Measurements from ENCODE around the gene PYGB.
A peak's percentile ranks its signal among the peaks of the same experiment; 100 is the strongest.
"Not testable (repeated sequence)": the region's sequence is repeated elsewhere in the genome, so short reads cannot be mapped to it uniquely, and the experiment has no call there.

Gene PYGB

DNA sequence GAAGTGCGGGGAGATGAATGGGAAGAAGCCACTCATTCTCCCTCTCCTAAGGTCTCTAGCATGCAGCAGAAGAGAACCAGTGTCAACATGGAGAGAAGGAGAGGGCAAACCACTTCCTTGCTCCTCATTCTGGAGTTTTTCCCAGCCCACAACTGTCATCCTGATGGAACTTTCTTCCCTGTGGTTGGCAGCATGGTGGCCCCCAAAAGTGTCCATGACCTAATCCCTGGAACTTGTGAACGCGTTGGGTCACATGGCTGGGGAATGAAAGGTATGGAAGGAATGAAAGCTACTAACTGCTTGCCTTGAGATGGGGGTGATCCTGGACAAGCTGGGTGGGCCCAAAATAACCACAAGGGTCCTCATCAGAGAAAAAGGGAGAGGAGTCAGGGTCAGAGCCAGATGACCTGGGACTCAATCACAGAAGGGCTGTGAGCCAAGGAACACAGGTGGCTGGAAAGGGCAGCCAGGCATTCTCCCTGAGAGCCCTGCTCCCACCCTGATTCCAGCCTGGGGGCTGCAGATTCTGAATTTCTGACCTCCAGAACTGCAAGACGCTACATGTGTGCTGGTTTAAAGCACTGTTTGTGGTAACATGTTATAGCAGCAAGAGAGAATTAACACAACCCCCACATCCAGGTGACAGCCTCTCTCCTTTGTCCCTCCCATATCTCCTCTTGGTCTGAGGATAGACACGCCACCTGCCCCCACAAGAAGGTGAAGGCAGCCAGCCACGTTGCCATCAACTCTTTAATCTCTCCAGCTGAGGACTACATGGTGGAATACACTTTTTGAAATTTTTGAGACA is 63.2 kb downstream of the PYGB start:
- CTCF ChIA-PET = interaction anchor here (0.6 to 1.4 kb wide), 4 partner anchors 10 to 88 kb away, joined by 3 to 5 read pairs (median 4); no protein-coding TSS in a partner anchor
- peak overlapping the region; percentile 36 to 45 for H3K27ac ChIP-seq (ENCODE audit: insufficient read depth in 1 of 2, low read depth in 1 of 2, low read length in 2 of 2, poor library complexity in 1 of 2, severe bottlenecking in 2 of 2)
- H3K9me3 ChIP-seq (ENCODE audit: control extremely low read depth in 1 of 5, control insufficient read depth in 4 of 5, insufficient read depth in 2 of 5, low read depth in 1 of 5, low read length in 4 of 5) = no peaks in the 10 kb centered on the region
- H3K4me3 ChIP-seq (ENCODE audit: control insufficient read depth in 1 of 7, extremely low read depth in 1 of 7, insufficient read depth in 4 of 7, low read depth in 2 of 7, low read length in 6 of 7) = peak overlapping the region in 3 of 7 experiments; percentile 28 to 55 (median 35)
- DNase-seq = peak in 1 of 3 donors; percentile 8
- peaks cover 0 to 29% (median 17%) of the 10 kb centered on the region in 4 experiments for H3K36me3 ChIP-seq (ENCODE audit: control insufficient read depth in 4 of 4, insufficient read depth in 4 of 4, low read length in 3 of 4)
- WGBS (ENCODE audit: insufficient coverage) = 71% methylated on average over 4 of the region's 6 CpGs
- H3K4me1 ChIP-seq (ENCODE audit: control extremely low read depth in 1 of 4, control insufficient read depth in 4 of 4, insufficient read depth in 4 of 4, low read length in 3 of 4) = peaks cover 5 to 20% (median 13%) of the 10 kb centered on the region in 4 experiments
- H3K27me3 ChIP-seq (replicated peaks in 2 of 5; ENCODE audit: control insufficient read depth in 4 of 5, insufficient read depth in 5 of 5, low read length in 4 of 5) = no peaks in the 10 kb centered on the region
- POLR2A ChIA-PET = no interaction called here

DNA sequence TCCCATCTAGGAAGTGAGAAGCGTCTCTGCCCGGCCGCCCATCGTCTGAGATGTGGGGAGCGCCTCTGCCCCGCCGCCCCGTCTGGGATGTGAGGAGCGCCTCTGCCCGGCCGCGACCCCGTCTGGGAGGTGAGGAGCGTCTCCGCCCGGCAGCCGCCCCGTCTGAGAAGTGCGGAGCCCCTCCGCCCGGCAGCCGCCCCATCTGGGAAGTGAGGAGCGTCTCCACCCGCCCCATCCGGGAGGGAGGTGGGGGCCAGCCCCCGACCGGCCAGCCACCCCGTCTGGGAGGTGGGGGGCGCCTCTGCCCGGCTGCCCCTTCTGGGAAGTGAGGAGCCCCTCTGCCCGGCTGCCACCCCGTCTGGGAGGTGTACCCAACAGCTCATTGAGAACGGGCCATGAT is 64.8 kb downstream of the PYGB start:
- peaks cover 0 to 29% (median 11%) of the 10 kb centered on the region in 4 experiments for H3K36me3 ChIP-seq (ENCODE audit: control insufficient read depth in 4 of 4, insufficient read depth in 4 of 4, low read length in 3 of 4)
- CTCF ChIA-PET; POLR2A ChIA-PET; H3K4me3 ChIP-seq (ENCODE audit: control insufficient read depth in 1 of 7, extremely low read depth in 1 of 7, insufficient read depth in 4 of 7, low read depth in 2 of 7, low read length in 6 of 7); H3K27ac ChIP-seq (ENCODE audit: insufficient read depth in 1 of 2, low read depth in 1 of 2, low read length in 2 of 2, poor library complexity in 1 of 2, severe bottlenecking in 2 of 2); H3K27me3 ChIP-seq (replicated peaks in 2 of 5; ENCODE audit: control insufficient read depth in 4 of 5, insufficient read depth in 5 of 5, low read length in 4 of 5); DNase-seq; H3K9me3 ChIP-seq (ENCODE audit: control extremely low read depth in 1 of 5, control insufficient read depth in 4 of 5, insufficient read depth in 2 of 5, low read depth in 1 of 5, low read length in 4 of 5): not testable (repeated sequence)
- whole genome bisulfite sequencing (ENCODE audit: insufficient coverage) = 67% methylated on average over 3 of the region's 33 CpGs
- H3K4me1 ChIP-seq (ENCODE audit: control extremely low read depth in 1 of 4, control insufficient read depth in 4 of 4, insufficient read depth in 4 of 4, low read length in 3 of 4) = peaks cover 5 to 20% (median 13%) of the 10 kb centered on the region in 4 experiments

DNA sequence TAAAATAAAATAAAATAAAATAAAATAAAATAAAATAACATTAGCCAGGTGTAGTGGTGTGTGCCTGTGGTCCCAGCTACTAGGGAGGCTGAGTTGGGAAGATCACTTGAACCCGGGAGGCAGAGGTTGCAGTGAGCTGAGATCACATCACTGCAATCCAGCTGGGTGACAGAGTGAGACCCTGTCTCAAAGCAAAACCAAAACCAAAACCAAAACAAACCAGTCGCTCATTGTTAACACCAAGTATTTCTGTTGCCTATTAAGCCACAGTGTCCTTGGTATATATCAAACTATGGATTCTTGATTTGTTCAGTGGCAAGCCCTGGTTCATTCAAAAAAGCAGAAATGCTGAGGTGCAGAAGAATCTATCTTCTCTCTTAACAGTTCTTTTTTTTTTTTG is 65.7 kb downstream of the PYGB start:
- WGBS (ENCODE audit: insufficient coverage) = 89% methylated on average over 1 of the region's 2 CpGs
- no peaks in the 10 kb centered on the region for H3K27me3 ChIP-seq (replicated peaks in 2 of 5; ENCODE audit: control insufficient read depth in 4 of 5, insufficient read depth in 5 of 5, low read length in 4 of 5)
- ChIA-PET CTCF (no interaction called here), POLR2A (no interaction called here)
- peaks cover 5 to 18% (median 13%) of the 10 kb centered on the region in 4 experiments for H3K4me1 ChIP-seq (ENCODE audit: control extremely low read depth in 1 of 4, control insufficient read depth in 4 of 4, insufficient read depth in 4 of 4, low read length in 3 of 4)
- no peaks in the 10 kb centered on the region for H3K9me3 ChIP-seq (ENCODE audit: control extremely low read depth in 1 of 5, control insufficient read depth in 4 of 5, insufficient read depth in 2 of 5, low read depth in 1 of 5, low read length in 4 of 5)
- DNase-seq = peak in 2 of 3 donors; percentile 17 to 22
- H3K36me3 ChIP-seq (ENCODE audit: control insufficient read depth in 4 of 4, insufficient read depth in 4 of 4, low read length in 3 of 4) = peaks cover 0 to 22% (median 8%) of the 10 kb centered on the region in 4 experiments
- H3K4me3 ChIP-seq (ENCODE audit: control insufficient read depth in 1 of 7, extremely low read depth in 1 of 7, insufficient read depth in 4 of 7, low read depth in 2 of 7, low read length in 6 of 7) = no peak overlapping the region
- H3K27ac ChIP-seq (ENCODE audit: insufficient read depth in 1 of 2, low read depth in 1 of 2, low read length in 2 of 2, poor library complexity in 1 of 2, severe bottlenecking in 2 of 2) = no peak overlapping the region

DNA sequence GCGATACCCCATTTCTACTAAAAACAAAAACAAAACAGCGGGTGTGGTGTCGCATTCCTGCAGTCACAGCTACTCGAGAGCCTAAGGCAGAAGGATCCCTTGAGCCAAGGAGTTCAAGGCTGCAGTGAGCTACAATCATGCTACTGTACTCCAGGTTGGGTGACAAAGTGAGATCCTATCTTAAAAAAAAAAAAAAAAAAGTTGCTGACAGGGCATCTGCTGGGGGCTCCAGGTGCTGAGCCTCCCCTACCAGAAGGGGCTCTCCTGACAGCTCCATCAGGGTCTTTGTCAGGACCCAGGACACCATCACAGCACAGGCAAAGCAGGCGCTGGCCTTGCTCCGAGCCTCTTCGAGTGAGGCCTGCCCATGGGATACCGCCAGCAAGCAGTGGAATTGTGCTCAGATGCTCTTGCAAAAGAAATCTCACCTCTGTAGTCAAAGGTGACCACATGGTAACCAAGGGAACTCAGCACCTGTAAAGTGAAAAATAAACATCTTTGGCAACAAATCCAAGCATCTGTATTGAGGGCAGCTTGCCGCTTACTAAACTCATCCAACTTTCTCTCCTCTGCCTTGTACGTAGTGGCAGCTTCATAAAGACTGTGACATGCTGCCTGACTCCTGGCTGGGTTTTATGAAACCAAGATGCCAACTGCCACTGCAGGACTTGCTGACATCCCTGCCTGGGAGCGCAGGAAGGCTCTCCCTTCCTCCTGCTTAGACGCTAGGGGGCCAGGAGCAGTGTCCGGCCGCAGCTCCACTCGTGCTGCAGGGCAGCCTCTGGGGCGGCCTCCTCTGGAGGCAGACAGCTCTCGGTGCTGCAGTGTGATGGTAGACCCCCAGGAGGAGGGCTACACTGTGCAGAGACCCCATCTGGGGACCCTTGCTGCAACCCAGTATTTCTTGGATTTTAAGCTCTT is 66.9 kb downstream of the PYGB start:
- peaks cover 0 to 23% (median 9%) of the 10 kb centered on the region in 4 experiments for H3K36me3 ChIP-seq (ENCODE audit: control insufficient read depth in 4 of 4, insufficient read depth in 4 of 4, low read length in 3 of 4)
- no peak for DNase-seq
- no peak overlapping the region for H3K4me3 ChIP-seq (ENCODE audit: control insufficient read depth in 1 of 7, extremely low read depth in 1 of 7, insufficient read depth in 4 of 7, low read depth in 2 of 7, low read length in 6 of 7)
- H3K27ac ChIP-seq (ENCODE audit: insufficient read depth in 1 of 2, low read depth in 1 of 2, low read length in 2 of 2, poor library complexity in 1 of 2, severe bottlenecking in 2 of 2) = no peak overlapping the region
- H3K27me3 ChIP-seq (replicated peaks in 2 of 5; ENCODE audit: control insufficient read depth in 4 of 5, insufficient read depth in 5 of 5, low read length in 4 of 5) = no peaks in the 10 kb centered on the region
- ChIA-PET CTCF (interaction anchor here (1.0 to 1.7 kb wide), 3 partner anchors 19 to 22 kb away, joined by 3 to 5 read pairs (median 5); no protein-coding TSS in a partner anchor), POLR2A (no interaction called here)
- WGBS (ENCODE audit: insufficient coverage) = 98% methylated on average over 17 of the region's 17 CpGs
- H3K9me3 ChIP-seq (ENCODE audit: control extremely low read depth in 1 of 5, control insufficient read depth in 4 of 5, insufficient read depth in 2 of 5, low read depth in 1 of 5, low read length in 4 of 5) = no peaks in the 10 kb centered on the region
- peaks cover 5 to 18% (median 13%) of the 10 kb centered on the region in 4 experiments for H3K4me1 ChIP-seq (ENCODE audit: control extremely low read depth in 1 of 4, control insufficient read depth in 4 of 4, insufficient read depth in 4 of 4, low read length in 3 of 4)

DNA sequence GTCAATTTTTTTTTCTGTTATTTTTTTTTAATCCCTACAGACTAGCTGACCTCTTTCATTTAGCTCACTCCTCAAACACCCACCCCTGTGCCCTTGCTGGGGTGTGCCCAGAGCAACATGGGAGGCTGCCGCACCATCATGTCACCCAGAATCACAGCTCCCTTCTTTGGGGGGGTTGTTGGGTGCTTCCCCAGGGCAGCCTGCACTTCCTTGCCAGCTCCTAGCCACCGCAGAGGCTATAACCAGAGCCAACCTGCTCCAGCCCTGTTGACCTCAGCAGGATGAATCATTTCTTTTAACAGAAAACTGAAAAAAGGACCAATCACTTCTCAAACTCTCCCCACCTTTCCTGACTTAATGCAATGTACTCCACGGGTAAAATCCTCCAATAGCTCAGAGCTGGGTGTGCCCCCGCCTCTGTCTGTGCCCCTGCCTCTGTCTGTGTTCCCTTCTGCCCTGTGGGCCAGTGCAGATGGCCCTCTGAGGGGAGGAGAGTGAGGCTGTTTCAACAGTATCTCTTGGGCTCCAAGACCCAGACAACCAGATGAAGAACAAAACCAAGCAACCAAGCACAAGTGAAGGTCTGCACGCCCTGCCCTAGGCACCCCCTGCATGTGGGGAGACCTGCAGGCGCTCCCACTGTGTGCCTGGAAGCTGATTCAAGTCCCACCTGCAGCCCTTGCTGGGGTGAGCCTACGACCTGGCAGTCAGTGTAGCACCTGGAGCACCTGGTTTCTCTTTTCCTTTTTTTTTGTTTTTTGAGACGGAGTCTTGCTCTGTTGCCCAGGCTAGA is 67.7 kb downstream of the PYGB start:
- WGBS (ENCODE audit: insufficient coverage) = 100% methylated on average over 5 of the region's 8 CpGs
- no peak overlapping the region for H3K27ac ChIP-seq (ENCODE audit: insufficient read depth in 1 of 2, low read depth in 1 of 2, low read length in 2 of 2, poor library complexity in 1 of 2, severe bottlenecking in 2 of 2)
- ChIA-PET POLR2A (no interaction called here), CTCF (interaction anchor here (0.6 to 1.7 kb wide), 5 partner anchors 20 to 83 kb away, joined by 3 to 5 read pairs (median 4); no protein-coding TSS in a partner anchor)
- DNase-seq = no peak
- peaks cover 5 to 9% (median 8%) of the 10 kb centered on the region in 4 experiments for H3K4me1 ChIP-seq (ENCODE audit: control extremely low read depth in 1 of 4, control insufficient read depth in 4 of 4, insufficient read depth in 4 of 4, low read length in 3 of 4)
- no peaks in the 10 kb centered on the region for H3K27me3 ChIP-seq (replicated peaks in 2 of 5; ENCODE audit: control insufficient read depth in 4 of 5, insufficient read depth in 5 of 5, low read length in 4 of 5)
- H3K36me3 ChIP-seq (ENCODE audit: control insufficient read depth in 4 of 4, insufficient read depth in 4 of 4, low read length in 3 of 4) = peaks cover 0 to 29% (median 13%) of the 10 kb centered on the region in 4 experiments
- H3K9me3 ChIP-seq (ENCODE audit: control extremely low read depth in 1 of 5, control insufficient read depth in 4 of 5, insufficient read depth in 2 of 5, low read depth in 1 of 5, low read length in 4 of 5) = no peaks in the 10 kb centered on the region
- no peak overlapping the region for H3K4me3 ChIP-seq (ENCODE audit: control insufficient read depth in 1 of 7, extremely low read depth in 1 of 7, insufficient read depth in 4 of 7, low read depth in 2 of 7, low read length in 6 of 7)

DNA sequence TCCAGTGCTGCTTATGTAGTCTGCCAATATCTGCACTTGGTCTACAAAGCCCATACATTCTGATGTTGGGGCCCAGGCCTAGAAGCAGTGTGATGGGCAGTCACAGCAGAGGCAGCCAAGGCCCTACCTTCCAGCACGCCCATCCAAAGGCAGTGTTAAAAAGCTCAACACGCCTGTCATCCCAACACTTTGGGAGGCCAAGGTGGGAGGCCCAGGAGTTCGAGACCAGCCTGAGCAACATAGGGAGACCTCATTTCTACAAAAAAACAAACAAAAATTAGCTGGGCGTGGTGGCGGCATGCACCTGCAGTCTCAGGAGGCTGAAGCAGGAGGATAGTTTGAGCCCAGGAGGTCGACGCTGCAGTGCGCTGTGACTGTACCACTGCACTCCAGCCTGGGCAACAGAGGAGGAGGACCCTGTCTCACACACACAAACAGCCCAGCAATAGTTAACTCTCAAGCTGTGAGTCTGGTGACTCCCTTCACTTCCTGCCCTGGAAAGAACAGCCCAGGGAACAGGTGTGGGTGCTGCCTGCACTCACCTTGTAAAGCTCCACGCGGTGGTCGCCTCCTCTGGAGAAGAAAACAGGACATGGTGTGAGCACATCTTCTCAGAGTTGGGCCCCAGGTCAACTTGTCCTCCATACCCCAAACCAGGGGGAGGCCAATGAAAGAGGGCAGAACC is 68.8 kb downstream of the PYGB start:
- ChIA-PET POLR2A (no interaction called here), CTCF (interaction anchor here (0.8 kb wide), 1 partner anchor 82 kb away, joined by 4 read pairs; no protein-coding TSS in a partner anchor)
- no peak for DNase-seq
- Histone ChIP-seq H3K9me3 (ENCODE audit: control extremely low read depth in 1 of 5, control insufficient read depth in 4 of 5, insufficient read depth in 2 of 5, low read depth in 1 of 5, low read length in 4 of 5) (no peaks in the 10 kb centered on the region), H3K27me3 (replicated peaks in 2 of 5; ENCODE audit: control insufficient read depth in 4 of 5, insufficient read depth in 5 of 5, low read length in 4 of 5) (no peaks in the 10 kb centered on the region), H3K27ac (ENCODE audit: insufficient read depth in 1 of 2, low read depth in 1 of 2, low read length in 2 of 2, poor library complexity in 1 of 2, severe bottlenecking in 2 of 2) (no peak overlapping the region), H3K36me3 (ENCODE audit: control insufficient read depth in 4 of 4, insufficient read depth in 4 of 4, low read length in 3 of 4) (peaks cover 0 to 35% (median 17%) of the 10 kb centered on the region in 4 experiments), H3K4me1 (ENCODE audit: control extremely low read depth in 1 of 4, control insufficient read depth in 4 of 4, insufficient read depth in 4 of 4, low read length in 3 of 4) (no peaks in the 10 kb centered on the region), H3K4me3 (ENCODE audit: control insufficient read depth in 1 of 7, extremely low read depth in 1 of 7, insufficient read depth in 4 of 7, low read depth in 2 of 7, low read length in 6 of 7) (no peak overlapping the region)
- WGBS (ENCODE audit: insufficient coverage) = 97% methylated on average over 10 of the region's 11 CpGs
